Activated CD4-positive, alpha-beta T cell treated with anti-CD3 and anti-CD28 coated beads, Interleukin-2, Interleukin-4, amounts not matched to agents 100 ng/mL and 50 ng/mL, durations not matched to agents 16 hours and 8 hours (primary cell): ENCODE data around the gene NCAPD2.
"Not testable (repeated sequence)": the region's sequence is repeated elsewhere in the genome, so short reads cannot be mapped to it uniquely, and the experiment has no call there.

Source experiments
- DNase-seq: peaks from one replicate; pipeline ENCODE4 v3.0.0-alpha.2; 2020; ENCODE audit warnings: low spot score

NCAPD2 gene

DNA sequence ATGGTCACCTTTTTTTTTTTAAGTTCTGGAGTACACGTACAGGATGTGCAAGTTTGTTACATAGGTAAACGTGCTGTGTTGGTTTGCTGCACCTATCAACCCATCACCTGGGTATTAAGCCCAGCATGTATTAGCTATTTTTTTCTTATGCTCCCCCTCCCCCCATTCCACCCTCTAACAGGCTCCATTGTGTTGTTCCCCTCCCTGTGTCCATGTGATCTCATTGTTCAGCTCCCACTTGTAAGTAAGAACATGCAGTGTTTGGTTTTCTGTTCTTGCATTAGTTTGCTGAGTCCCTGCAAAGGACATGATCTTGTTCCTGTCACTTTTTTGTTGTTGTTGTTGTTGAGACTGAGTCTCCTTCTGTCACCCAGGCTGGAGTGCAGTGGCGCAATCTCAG lies 3.4 kb downstream of the NCAPD2 start:
- DNase-seq, result not testable (repeated sequence)

DNA sequence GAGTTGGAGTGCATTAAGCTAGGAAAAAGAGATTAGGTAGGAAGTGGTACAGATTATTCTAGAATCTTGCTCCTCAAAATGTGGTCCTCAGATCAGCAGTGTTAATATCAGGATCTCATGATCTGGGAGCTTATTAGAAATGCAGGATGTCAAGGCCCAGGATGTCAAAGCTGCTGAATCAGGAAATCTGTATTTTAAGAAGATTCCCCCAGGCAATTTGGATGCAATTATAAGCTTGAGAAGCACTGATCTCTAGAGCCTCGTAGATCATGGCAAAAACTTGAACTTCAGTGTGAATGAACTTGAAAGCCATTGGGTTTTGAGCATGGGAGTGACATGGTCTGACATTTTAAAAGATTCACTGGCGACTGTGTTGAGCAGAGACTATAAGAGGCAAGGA lies 6.6 kb downstream of the NCAPD2 start:
- no peak for DNase-seq

DNA sequence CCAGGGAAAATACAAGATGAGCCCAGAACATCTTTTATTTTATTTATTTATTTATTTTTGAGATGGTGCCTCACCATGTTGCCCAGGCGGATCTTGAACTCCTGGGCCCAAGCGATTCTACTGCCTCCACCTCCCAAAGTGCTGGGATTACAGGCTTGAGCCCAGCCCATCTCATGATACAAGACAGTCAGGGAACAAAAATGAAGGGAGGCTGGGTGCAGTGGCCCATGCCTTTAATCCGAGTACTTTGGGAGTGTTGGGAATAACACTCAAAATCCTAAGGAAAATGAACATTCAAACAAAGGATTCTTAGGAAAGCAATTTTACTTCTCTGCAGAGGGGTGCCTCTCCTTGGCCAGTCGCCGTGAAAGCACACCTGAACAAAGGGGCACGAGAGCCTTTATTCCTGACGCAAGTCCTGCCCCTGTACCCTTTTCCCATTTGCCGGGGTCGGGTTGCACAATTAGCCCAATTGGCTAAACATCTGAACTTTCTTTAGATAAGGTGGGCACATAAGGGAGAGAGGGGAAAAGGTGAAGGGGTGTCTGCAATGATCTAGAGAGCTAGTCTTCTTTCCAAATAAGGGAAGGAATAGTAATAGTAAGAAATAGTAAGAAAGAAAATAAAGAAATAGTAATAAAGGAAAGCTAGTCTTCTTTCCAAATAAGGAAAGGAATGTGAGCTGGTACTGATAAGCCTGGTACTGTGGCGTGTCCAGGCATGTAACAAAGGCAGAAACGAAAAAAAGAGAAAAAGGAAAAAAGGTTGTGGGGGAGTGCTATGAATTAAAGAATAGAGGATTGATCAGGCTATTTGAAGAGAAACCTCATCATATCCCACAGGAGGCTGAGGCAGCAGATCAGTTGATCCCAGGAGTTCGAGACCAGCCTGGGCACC lies 13.4 kb downstream of the NCAPD2 start:
- DNase-seq, result no peak

DNA sequence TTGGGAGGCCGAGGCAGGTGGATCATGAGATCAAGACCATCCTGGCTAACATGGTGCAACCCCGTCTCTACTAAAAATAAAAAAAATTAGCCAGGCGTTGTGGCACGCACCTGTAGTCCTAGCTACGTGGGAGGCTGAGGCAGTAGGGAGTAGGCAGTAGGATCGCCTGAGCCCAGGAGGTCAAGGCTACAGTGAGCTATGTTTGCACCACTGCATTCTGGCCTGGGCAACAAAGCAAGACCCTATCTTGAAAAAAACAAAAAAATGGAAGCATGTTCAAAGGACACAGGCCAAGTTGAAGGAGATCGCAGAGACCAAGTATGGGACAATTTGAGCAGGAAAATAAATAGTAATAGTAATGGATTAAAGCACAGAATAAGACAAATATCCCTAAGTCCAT lies 14.2 kb downstream of the NCAPD2 start:
- no peak for DNase-seq

DNA sequence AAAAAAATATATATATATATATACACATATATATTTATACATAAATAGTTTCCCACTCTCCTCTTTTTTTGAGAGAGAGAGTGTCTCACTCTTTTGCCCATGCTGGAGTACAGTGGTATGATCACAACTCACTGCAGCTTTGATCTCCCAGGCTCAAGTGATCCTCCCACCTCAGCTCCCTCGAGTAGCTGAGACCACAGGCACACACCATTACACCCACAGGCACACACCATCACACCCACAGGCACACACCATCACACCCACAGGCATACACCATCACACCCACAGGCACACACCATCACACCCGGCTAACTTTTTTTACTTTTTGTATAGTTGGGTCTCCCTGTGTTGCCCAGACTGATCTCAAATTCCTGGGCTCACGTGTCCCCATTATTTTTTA lies 26.3 kb downstream of the NCAPD2 start:
- no peak for DNase-seq

DNA sequence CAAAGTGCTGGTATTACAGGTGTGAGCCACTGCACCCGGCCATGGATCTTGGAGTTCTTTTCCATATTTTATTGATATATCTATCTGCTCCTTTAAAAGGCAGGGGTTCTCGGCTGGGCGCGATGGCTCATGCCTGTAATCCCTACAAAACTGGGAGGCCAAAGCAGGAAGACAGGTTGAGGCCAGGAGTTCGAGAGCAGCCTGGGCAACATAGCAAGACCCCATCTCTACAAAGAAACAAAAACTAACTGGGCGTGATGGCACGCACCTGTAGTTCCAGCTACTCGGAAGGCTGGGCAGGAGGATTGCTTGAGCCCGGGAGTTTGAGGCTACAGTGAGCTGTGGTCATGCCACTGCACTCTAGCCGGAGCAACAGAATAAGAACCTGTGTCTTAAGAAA lies 28.3 kb downstream of the NCAPD2 start:
- no peak for DNase-seq

DNA sequence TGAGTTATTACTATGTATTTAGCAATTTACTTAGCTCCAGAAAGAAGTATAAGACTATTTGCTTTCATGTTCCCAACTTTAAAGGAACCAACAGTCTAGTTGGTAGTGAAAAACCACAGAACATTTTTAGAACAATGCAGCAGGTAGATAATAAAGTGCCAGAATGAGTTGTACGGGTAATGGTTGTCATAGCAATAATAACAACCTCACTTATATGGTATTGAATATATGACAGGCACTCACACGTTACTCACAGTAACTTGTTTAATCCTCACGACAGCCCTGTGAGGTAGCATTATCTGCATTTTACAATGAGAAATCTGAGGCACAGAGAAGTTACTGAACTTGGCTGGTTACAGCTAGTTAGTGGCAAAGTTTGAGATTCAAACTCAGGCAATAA lies 29.8 kb downstream of the NCAPD2 start:
- DNase-seq, result no peak

DNA sequence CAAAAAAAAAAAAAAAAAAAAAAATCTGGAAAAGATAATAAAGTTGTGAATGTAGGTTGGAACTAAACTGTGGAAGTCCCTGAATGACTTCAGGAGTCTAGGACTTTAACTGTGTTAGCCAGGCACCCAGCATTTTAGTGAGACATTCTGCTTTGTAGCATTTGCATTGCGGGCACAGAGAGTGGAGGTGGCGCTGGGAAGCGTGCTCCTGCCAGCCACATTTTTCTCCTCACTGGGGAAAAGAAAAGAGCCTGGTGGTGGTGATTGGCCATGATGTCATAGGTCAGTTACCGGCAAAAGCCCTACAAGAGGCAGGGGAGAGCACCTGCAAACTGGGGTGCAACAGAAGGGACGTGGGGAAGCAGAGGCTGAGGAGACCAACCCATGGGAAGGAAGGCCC lies 30.7 kb downstream of the NCAPD2 start:
- no peak for DNase-seq

DNA sequence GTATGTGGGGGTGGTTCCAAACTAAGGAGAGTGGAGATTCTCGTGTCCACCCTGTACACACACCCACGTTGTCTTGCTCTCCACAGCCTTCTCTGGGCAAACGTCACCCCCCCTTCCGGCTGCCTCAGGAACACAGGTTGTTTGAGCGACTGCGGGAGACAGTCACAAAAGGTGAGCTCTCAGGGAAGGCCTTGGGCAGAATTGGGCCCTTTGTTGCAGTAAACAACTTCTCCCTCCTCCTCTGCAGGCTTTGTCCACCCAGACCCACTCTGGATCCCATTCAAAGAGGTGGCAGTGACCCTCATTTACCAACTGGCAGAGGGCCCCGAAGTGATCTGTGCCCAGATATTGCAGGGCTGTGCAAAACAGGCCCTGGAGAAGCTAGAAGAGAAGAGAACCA lies 32.3 kb downstream of the NCAPD2 start:
- DNase-seq, result no peak

DNA sequence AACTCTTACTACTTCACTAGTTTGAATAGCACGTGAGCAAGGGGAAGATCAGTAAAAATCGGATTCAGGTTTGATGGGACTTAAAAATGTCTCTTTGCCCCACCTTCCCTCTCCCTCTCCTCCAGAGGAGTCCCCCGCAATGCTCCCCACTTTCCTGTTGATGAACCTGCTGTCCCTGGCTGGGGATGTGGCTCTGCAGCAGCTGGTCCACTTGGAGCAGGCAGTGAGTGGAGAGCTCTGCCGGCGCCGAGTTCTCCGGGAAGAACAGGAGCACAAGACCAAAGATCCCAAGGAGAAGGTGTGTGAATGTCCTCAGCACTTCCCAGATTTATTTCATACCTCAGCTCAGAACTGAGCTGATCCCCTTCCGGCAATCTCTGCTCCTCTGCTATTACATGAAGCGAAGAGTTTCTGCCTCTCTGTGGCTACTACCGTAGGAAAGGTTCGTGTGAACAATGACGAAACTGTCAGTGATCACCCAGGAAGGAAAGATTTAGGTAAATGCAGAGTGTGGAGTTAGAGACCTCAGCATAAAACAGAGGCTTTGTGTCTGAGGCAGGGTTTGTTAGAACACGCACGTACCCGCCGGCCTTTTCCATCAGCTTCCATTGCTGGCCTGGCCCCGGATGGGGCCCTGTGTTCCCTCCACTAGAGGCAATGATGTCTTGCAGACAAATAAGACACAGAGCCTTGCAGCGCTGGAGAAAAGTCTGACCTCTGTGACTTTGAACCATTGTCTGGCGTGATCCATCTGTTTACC lies 33.0 kb downstream of the NCAPD2 start:
- no peak for DNase-seq

DNA sequence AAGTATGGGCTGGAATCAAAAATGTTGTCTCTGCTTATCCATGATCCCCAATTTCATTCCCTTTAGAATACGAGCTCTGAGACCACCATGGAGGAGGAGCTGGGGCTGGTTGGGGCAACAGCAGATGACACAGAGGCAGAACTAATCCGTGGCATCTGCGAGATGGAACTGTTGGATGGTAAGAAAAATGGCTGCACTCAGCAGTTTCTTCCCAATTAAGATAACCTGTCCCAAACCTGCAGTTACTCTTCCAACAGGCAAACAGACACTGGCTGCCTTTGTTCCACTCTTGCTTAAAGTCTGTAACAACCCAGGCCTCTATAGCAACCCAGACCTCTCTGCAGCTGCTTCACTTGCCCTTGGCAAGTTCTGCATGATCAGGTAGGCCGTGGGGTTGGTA lies 33.8 kb downstream of the NCAPD2 start:
- DNase-seq, result no peak

DNA sequence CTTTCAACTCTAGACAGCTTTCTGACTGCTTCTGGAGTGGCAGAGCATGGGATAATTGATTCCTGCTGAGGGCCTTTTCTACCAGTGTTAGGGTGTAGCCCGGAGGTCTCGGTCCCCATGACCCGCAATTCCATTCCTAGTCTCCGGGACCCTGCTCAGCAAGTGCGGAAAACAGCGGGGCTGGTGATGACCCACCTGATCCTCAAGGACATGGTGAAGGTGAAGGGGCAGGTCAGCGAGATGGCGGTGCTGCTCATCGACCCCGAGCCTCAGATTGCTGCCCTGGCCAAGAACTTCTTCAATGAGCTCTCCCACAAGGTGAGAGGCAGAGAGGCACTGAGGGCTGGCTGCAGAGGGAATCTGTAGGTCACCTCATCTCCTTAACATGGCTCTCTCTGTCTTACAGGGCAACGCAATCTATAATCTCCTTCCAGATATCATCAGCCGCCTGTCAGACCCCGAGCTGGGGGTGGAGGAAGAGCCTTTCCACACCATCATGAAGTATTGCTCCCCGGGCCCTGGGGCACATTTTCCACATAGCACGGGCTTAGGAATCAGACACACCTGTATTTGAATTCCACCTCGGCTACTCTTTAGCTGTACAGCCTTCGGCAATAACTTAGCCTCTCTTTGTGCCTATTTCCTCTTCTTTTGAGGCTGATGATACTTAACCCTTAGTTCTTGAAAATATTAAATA lies 34.8 kb downstream of the NCAPD2 start:
- no peak for DNase-seq

DNA sequence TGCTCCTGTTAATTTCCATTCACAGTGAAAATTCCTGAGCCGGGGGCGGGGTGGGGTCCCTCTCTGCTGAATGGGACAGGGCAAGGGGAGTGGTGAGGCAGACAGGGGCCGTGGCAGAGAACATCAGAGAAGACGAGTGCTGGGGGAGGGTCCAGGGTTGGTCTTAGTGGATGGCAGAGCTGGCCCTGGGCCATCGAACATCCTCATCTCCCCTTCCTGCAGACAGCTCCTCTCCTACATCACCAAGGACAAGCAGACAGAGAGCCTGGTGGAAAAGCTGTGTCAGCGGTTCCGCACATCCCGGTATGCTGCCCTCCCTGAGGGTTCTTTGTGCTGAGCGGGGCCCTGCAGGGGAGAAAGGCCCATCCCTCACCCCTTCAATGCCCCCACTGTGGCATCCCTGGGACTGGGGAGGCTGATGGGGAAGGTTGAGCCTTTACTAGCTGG lies 35.4 kb downstream of the NCAPD2 start:
- DNase-seq, result no peak

DNA sequence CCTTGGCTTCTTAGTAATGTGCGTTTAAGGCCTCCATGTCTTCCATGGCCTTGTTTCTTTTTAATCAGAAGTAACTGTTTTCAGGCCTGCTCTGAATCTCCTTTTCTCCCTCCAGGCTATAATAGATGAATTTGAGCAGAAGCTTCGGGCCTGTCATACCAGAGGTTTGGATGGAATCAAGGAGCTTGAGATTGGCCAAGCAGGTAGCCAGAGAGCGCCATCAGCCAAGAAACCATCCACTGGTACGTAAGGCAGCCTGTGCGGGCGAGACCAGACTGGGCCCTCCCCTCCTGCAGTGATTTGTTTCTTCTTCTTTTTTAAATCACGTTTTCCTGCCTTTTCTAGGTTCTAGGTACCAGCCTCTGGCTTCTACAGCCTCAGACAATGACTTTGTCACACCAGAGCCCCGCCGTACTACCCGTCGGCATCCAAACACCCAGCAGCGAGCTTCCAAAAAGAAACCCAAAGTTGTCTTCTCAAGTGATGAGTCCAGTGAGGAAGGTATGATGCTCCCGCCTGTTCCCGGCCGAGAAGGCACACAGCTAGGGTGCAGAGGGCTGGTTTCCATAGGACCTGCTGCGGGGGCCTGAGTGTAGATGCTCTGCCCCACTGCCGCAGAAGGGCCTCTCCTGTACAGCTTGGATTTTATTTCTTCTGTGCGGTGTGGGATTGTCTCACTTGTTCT lies 36.8 kb downstream of the NCAPD2 start:
- no peak for DNase-seq

DNA sequence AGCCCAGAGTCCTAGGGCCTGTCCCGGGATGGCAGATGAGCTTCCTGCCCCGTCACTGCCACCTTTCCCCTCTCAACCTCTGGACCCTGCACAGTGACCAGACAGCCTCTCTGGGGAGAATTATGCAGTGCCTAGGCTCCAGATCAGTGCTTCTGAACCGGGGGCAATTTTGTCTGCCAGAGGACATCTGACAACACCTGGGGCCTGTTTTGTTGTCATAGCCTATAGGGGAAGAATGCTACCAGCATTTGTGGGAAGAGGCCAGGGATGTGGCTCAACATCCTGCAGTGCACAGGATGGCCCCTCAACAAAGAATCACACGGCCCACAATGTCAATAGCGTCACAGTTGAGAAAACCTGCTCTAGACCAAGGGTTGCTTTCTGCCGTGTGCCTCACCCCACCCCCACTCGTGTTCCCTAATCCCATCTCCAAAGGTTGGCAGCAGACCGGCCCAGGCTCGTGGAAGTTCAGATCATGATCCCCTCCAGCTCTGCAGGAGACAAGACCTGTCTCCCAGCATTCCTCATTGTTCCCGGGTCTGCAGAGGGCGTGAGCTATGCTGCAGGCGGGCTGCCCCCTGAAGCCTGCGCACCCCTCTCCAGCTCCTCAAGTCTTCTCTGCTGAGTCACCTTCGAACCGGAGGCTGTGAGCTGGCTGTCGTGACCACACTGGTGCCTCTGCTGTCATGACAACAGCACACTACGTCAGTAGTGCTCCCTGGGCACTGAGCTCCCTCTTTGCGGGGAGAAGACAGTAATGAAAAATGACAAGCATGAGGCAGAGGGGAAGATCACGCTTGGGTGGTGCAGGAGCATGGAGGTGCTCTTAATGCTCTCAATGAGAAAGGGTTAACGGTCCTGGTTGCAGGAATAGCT lies 38.4 kb downstream of the NCAPD2 start:
- DNase-seq, result peak; percentile 95

DNA sequence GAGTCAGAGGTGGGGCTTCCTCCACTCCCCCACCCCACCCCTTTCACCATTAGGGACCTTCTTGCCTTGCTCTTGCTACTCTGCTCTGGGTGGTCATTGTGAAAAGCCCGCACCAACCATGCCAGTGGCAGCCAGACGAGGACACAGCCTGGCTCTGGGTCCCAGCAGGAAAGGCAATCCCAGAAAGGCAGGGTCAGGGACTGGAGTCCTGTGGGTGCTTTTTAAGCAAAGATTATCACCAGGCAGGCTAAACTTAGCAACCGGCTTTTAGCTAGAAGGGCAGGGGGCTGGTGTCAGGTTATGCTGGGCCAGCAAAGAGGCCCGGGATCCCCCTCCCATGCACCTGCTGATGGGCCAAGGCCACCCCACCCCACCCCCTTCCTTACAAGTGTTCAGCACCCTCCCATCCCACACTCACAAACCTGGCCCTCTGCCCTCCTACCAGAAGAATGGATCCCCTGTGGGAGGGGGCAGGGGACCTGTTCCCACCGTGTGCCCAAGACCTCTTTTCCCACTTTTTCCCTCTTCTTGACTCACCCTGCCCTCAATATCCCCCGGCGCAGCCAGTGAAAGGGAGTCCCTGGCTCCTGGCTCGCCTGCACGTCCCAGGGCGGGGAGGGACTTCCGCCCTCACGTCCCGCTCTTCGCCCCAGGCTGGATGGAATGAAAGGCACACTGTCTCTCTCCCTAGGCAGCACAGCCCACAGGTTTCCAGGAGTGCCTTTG lies 39.2 kb downstream of the NCAPD2 start:
- peak; percentile 66 for DNase-seq

DNA sequence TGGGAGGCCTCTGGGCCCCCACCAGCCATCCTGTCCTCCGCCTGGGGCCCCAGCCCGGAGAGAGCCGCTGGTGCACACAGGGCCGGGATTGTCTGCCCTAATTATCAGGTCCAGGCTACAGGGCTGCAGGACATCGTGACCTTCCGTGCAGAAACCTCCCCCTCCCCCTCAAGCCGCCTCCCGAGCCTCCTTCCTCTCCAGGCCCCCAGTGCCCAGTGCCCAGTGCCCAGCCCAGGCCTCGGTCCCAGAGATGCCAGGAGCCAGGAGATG lies 39.7 kb downstream of the NCAPD2 start:
- no peak for DNase-seq

DNA sequence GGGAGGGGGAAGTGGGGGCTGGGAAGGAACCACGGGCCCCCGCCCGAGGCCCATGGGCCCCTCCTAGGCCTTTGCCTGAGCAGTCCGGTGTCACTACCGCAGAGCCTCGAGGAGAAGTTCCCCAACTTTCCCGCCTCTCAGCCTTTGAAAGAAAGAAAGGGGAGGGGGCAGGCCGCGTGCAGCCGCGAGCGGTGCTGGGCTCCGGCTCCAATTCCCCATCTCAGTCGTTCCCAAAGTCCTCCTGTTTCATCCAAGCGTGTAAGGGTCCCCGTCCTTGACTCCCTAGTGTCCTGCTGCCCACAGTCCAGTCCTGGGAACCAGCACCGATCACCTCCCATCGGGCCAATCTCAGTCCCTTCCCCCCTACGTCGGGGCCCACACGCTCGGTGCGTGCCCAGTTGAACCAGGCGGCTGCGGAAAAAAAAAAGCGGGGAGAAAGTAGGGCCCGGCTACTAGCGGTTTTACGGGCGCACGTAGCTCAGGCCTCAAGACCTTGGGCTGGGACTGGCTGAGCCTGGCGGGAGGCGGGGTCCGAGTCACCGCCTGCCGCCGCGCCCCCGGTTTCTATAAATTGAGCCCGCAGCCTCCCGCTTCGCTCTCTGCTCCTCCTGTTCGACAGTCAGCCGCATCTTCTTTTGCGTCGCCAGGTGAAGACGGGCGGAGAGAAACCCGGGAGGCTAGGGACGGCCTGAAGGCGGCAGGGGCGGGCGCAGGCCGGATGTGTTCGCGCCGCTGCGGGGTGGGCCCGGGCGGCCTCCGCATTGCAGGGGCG lies 40.2 kb downstream of the NCAPD2 start, which contains the start of gene GAPDH:
TSS of gene GAPDH (plus strand) at position 595 of the 772 bp plus-strand sequence. CDS start 316 bp downstream, outside the sequence.
- DNase-seq, result peak; percentile 96

DNA sequence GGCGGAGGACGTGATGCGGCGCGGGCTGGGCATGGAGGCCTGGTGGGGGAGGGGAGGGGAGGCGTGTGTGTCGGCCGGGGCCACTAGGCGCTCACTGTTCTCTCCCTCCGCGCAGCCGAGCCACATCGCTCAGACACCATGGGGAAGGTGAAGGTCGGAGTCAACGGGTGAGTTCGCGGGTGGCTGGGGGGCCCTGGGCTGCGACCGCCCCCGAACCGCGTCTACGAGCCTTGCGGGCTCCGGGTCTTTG lies 40.7 kb downstream of the NCAPD2 start:
- no peak for DNase-seq
